ENCODE measurements around the gene SREBF2.
A peak's percentile ranks its signal among the peaks of the same experiment; 100 is the strongest.
"Not testable (repeated sequence)": the region's sequence is repeated elsewhere in the genome, so short reads cannot be mapped to it uniquely, and the experiment has no call there.

SREBF2 gene

DNA sequence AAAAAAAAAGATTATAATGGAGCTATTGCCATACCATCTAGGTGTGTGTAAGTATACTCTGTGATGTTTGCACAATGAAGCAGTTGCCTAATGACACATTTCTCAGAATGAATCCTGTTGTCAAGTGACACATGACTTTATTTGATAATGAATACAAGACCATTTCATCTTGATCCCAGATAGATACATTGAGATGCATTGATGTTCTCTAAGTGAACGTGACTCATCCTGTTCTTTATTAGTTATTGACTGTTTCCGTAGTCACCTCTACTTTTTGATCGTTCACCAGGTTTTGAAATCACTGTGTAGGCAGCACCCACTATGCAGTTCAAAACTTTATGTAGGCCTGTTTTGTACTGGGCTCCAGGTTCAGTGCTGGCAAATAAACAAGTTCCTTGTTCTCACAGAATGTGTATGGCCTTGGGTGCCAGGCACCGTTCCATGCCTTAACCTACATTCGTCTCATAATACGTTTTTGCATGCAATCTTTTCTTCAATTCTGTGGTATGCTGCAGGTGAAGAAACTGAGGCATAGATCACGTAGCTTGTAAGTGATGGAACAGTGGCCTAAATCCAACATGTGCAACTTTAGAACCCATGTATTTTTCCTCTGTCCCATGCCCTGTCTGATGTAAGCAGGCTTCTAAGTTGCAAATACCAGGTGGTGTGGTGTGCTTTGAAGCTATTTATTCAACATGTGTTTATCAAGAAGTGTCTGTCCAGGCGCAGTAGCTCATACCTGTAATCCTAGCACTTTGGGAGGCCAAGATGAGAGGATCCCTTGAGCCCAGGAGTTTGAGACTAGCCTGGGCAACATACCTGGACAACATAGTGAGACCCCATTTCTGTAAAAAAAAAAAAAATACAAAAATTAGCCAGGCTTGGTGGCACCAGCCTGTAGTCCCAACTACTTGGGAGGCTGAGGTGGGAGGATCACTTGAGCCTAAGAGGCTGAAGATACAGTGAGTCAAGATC, 10.4 kb downstream of the SREBF2 start:
- no peak for DNase-seq

GRCh38 chr22:41844036-41844435, 11.1 kb downstream of the SREBF2 start:
- no peak for DNase-seq

DNA sequence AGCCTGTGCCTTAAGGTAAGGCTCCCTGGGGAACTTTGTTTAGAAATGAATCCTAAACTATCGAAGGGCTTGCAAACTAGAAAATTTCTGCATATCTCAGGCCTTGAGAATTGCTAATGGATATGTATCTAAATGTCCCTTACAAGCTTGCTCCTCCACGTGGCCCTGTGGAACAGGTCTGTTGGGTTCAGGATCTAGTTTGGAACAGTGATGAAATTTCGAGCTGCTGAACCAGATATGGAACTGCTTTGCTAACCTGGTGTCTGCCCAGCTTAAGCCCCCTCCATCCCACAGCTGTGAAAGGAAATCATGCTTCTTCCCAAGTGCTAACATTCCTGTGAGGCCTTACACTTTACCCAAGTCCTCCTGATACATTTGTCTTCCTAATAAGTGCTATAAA, 11.6 kb downstream of the SREBF2 start:
- DNase-seq = no peak

DNA sequence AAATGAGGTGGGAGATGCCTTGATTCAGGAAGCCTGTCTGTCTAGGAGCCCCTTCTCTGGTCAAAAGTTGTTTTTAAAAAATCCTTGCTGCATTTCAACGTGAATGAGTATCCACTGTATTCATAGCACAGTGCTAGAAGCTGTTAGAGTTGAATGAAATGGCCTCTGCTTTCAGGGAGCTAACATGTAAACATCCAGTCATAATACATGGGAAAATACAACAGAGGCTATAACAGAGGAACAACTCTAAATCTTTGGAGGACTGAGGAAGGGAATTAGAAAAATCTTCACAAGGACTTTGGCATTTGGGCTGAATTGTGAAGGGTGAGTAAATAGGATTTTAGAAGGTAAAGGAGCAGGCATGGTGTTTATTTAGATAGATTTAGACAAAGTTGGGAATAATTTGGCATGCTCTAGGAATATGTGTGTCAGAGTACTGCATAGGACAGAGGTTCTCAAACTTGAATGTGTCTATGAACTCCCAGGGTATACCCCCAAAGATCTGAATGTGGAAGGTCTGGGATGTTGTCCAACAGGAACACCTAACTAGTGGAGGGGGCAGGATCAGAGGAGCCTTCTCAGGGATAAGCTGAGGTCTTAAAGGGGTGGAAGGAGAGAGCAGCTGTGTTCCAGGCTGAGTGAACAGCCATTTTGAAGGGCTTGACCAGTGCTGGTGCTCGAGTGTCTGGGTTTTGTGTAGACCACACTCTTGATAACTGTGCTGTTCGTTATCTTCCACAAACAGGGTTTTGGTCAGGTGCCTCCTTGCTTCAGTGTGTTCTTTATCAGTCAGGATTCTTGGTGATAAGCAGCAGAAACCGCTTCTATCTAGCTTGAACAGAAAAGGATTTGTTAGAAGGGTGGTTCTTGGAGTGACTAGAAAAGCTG, 12.7 kb downstream of the SREBF2 start:
- DNase-seq = no peak

DNA sequence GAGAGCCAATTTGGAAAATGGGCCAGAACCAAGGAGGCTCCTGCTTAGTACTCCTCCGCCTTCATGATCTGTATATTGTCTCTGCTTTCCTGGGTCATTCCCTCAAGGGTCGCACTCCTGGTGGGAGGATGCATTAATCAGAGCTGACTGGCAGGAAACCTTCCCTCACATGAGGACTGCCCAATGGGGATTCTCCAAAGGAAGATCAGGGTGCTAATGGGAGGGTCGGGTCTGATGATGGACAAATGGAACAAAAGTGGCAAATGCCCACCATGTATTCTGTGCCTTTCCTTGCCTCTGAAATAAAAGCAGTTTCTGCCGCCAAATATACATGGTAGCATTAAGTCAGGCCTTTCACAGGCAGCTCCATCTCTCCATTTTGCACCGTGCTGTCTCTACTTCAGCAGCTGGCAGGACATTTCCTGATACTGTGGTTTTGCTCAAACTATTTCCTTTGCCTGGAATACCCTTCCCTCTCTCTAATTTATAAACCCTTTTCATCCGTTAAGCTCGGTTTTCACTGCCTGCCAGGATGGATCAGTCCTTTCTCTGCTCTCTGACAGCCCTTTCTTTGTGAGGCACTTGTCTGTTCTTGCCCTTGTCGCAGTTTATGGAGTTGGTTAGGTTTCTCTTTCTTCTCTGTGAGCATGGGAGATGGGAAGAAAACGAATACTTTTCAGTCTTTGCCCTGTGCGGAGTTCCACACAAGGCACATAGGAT, 13.5 kb downstream of the SREBF2 start:
- DNase-seq = no peak

DNA sequence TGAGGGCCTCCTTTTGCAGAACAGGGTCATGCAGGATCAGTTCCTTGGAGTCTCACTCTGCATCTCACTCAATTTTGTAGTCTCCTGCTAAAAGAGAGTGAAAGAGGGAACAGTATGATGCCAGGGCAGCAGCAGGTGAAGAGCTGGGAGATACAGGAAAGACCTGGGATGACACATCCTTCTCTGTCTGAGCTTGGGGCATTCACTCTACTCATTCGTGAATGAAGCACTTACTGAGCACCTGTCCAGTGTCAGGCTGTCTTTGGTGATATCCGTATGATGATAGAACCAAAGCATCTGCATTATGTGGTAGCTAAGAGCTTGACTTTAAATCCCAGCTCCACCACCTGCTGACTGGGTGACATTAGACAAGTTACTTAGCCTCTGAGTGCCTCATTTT, 14.4 kb downstream of the SREBF2 start:
- DNase-seq = no peak

DNA sequence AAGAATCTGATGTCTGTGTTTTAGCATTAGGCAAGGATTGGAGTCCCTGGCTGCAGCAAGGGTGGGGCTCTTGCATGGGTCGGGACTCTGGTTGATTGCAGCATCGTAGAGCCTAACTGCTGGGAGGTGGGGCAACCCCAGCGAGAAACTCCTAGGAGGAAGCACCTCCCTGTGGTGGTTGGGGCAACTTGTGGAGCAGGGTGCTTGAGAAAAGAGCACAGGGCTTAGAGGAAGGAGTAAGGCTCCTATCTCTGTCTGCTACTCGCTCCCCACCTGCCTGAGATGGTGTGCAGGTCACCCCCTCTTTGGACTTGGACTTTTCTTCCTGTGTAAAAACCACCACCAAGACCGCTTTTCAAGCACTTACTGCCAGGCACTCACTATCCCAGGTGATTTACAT, 15.6 kb downstream of the SREBF2 start:
- no peak for DNase-seq

DNA sequence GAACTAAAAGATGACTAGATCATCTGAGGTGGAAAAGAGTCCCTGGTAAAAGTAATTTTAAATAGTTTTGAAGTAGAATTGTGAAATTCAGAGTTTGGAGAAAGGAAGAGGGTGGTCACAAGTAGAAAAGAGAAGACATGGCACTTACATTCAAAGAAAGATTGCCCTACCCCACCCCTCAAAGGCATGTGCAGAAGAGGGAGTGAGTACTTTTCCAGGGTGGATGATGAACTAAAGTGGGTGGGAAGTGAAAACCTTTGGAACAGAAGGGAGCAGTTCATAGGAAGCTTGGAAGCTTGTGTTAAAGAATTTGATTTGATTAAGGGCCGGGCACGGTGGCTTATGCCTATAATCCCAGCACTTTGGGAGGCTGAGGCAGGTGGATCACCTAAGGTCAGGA, 23.6 kb downstream of the SREBF2 start:
- no peak for DNase-seq

DNA sequence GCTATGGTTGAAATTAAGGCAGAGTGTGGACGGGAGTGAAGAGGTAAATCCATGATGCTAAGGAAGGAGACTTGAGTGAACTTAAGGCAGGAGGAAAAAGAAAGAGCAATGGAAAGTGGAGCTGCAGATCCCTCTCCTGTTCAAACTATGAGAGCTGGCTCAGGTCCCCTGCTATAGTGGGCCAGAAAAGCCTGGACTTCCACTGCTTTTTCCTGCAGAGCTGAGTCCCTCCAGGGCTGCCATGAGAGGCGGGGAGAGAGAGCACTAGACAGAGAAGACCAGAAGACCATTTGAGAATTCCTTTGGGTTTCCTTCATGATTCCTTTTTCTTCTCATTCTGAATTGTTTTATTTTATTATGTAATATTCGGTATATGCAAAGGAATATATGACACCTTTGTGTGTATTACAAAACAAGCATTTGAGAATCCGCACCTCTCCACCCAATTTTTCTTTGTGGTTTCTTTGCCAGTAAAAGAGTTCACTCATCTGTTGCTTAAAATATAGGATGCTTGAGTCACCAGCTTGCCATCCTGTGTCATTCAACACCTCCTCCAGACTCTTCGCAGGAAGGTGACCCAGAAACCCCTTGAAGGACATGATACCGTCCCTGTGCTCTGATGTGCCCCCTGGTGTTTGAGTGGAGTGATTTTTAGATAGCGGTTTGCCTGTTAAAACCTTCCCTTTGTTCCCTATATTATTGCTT, 24.4 kb downstream of the SREBF2 start:
- peak in 9 of 58 donors; percentile 7 to 48 (median 12) for DNase-seq

DNA sequence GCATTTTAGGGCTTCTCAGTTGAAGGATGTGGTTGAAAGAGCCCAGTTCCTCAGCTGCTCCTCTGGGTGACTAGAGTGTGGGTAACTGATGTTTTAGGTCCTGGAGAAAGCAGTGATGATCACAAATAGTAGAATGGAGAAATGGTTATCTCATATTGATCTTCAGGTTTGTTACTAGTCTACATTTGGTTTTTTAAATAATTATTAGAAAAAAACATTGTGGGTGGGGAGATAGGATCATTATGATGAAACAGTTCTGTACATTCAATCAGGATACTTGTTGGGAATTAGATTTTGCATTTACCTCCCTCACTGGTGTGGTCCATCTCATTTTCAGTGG, 24.9 kb downstream of the SREBF2 start:
- DNase-seq = no peak

DNA sequence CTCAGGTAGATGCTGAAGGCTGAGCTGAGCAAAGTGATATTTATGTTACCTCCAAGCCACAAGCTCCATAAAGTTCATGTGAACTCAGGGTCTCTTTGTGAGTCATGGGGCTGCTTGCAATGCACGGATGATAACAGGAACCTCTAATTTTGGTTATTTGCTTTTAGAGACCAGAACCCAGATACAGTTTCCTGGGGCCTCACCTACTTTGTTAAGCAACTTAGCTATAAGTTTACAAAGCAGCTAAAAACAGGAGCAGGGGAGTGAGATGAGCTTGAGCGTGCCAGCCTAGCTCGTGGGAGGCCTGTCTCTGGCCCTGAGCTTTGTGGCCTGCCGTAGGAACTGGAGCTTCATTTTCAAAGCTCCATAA, 29.2 kb downstream of the SREBF2 start:
- peak in 1 of 58 donors; percentile 23 for DNase-seq

DNA sequence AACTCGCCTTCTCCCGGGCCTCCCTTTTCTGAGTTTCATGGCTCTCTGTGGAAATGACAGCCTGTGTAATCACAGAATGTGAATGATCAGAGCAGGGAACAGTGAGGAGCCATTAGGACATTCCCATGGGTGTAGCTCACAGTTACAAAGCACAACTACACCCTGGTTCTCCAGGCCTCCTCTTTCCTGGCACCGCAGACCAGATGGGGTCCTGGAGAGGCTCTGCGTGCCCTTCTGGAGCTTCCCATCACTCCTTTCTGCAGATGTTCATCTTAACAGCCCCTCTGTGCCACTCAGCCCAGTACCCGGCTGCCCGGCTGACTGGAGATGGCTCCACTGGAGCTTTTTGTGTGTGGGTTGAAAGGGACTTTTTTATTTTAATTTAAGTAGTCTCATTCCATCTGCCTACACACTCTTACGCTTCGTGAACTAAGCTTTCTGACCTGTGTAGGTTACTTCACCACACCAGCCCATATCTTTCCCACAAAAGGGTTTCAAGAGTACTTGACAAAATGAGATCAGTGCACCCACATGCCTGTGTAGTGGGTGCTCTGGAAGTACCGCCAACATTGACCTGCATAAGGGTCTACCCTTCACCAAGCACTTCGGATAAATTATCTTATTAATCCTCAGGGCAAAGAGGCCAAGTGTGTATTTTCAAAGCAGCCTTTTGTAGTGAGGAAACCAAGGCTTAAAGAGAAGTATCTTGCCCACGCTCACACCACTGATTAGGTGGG, 29.8 kb downstream of the SREBF2 start:
- no peak for DNase-seq

GRCh38 chr22:41863472-41863871, 30.6 kb downstream of the SREBF2 start:
- no peak for DNase-seq

DNA sequence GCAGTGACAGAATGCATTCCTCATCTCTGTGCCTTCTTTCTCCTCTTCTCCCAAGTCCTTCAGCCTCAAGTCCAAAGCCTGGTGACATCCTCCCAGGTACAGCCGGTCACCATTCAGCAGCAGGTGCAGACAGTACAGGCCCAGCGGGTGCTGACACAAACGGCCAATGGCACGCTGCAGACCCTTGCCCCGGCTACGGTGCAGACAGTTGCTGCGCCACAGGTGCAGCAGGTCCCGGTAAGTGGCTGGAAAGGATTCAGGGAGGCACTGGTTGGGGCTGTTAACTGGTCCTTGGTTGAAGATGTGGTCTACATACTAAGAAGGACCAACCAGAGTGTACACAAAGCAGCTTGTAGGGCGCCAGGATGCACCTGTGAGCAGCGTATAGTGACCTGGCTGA, 35.7 kb downstream of the SREBF2 start:
- DNase-seq = no peak

- DNase-seq = not testable (repeated sequence)
Observed at GRCh38 chr22:41870081-41870480, 37.2 kb downstream of the SREBF2 start.

GRCh38 chr22:41870786-41871185, 37.9 kb downstream of the SREBF2 start:
- no peak for DNase-seq

- no peak for DNase-seq
Observed at GRCh38 chr22:41873391-41873790, 40.5 kb downstream of the SREBF2 start.

DNA sequence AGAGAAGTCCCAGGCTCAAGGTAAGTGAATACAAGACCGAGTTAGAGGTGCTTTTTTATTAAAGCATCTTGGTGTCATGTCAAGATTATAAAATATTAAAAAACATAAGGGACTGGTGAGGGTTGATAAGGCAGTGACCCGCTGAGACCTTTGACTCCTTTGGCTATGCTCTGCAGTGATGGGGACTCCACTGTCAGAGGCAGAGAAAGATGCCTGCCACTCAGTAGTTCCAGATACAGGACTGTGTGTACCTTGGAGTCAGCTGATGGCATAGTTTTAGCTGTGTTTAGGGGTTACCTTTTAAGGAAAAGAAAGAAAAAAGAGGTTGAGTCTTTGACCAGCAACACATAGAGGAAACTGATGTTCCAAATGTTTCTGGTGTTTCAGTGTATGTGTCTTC, 41.2 kb downstream of the SREBF2 start:
- no peak for DNase-seq

DNA sequence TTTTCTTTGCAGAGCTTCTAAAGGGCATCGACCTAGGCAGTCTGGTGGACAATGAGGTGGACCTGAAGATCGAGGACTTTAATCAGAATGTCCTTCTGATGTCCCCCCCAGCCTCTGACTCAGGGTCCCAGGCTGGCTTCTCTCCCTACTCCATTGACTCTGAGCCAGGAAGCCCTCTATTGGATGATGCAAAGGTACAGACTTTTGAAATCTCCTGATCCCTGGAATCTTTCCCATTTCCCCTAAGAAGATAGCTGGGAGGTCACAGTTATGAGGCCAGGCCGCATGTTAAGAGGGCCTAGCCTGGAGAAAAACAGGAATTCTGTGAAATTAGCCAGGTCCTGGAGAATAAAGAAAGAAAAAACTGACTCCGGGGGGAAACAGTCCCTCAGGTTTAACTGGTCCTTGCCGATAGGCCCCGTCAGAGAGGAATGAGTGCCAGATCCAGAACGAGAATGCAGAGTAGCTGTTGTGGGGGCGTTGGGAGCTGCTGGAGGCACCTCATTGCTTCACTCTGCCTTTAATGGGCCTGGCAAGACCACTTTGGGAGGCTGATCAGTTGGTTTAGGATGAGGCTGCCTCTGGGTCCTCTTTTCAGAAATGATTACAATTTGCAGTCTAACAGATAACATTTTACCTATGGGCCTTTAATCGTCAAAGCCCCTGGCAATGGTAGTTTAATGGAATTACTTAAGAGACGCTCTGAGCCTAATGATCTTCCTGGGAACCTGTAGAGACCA, 42.8 kb downstream of the SREBF2 start:
- peak in 1 of 58 donors; percentile 14 for DNase-seq

- DNase-seq = no peak
Observed at GRCh38 chr22:41876275-41876674, 43.4 kb downstream of the SREBF2 start.

All from anterior cingulate cortex (tissue), 58 donors.